Activated CD8-positive, alpha-beta T cell treated with anti-CD3 and anti-CD28 coated beads for 36 hours (primary cell): Measurements from ENCODE around the gene CDC6. TPM values are rescaled to one million over a fixed set of nuclear protein-coding genes. Genes with fewer than 3 reads are reported as not detected.
A peak's percentile ranks its signal among the peaks of the same experiment; 100 is the strongest.

ENCODE experiments used
- ATAC-seq: fragments of 200-7000 bp; cut with Tn5 transposase; one replicate; pipeline ENCODE4 v1.10.0; 2021; ENCODE audit warnings: mild to moderate bottlenecking, moderate library complexity
- CTCF ChIA-PET: fragments of 350-600 bp; sonication (Branson Sonifier 250); formaldehyde crosslinking; loops from one replicate; lab custom pipeline; 2021; ENCODE audit warnings: antibody characterized with exemption; lab: Charles Lee
- POLR2A ChIA-PET: fragments of 350-600 bp; sonication (Branson Sonifier 250); formaldehyde crosslinking; loops from one replicate; lab custom pipeline; 2021; ENCODE audit warnings: antibody characterized with exemption; lab: Charles Lee
- DNase-seq: peaks from one replicate; pipeline ENCODE4 v3.0.0-alpha.2; 2020
- H3K27ac Mint-ChIP-seq: one replicate; pipeline ENCODE4 v1.8.0; 2021; ENCODE audit warnings: mild to moderate bottlenecking, mixed read lengths
- H3K27me3 Mint-ChIP-seq: one replicate; pipeline ENCODE4 v1.8.0; 2021; ENCODE audit warnings: mixed read lengths
- H3K36me3 Mint-ChIP-seq: one replicate; pipeline ENCODE4 v1.8.0; 2021; ENCODE audit warnings: low read depth, mixed read lengths
- H3K4me1 Mint-ChIP-seq: one replicate; pipeline ENCODE4 v1.8.0; 2021; ENCODE audit warnings: low read depth, mixed read lengths
- H3K4me3 Mint-ChIP-seq: one replicate; pipeline ENCODE4 v1.8.0; 2021; ENCODE audit warnings: mild to moderate bottlenecking, moderate library complexity, mixed read lengths
- H3K9me3 Mint-ChIP-seq: one replicate; pipeline ENCODE4 v1.8.0; 2021; ENCODE audit warnings: mixed read lengths
- CTCF ChIP-seq: fragments of 200-600 bp; IDR thresholded peaks from one replicate; pipeline ENCODE4 v1.8.0; 2022; ENCODE audit warnings: antibody characterized with exemption, mild to moderate bottlenecking
- intact Hi-C: fragments of 100-400 bp; cut with micrococcal nuclease; formaldehyde crosslinking; loops from one replicate; pipeline ENCODE4 v1.10.0; 2022
- total RNA-seq, 2 experiments: library from RNA; stranded (reverse); gene quantifications; one replicate each; pipeline ENCODE4 v1.2.3, GENCODE V29; 2021

CDC6 gene
- total RNA-seq, 2 experiments from 2014 or later, result 110 to 118 TPM

GRCh38 chr17:40291281-40291664 is 3.6 kb downstream of the CDC6 start:
- intact Hi-C loops, result loop anchor here (5.0 kb wide), 2 partner anchors 74 to 89 kb away; partner anchors contain the start of gene WIPF2
- Mint-ChIP-seq H3K9me3 (no peaks in the 10 kb centered on the region), H3K4me3 (no peak overlapping the region), H3K27me3 (no peaks in the 10 kb centered on the region), H3K4me1 (peaks cover 48% of the 10 kb centered on the region), H3K27ac (peak overlapping the region; percentile 59), H3K36me3 (peaks cover 58% of the 10 kb centered on the region)
- CTCF ChIA-PET, result interaction anchor here (0.9 to 42.0 kb wide), 12 partner anchors 8 to 178 kb away, joined by 3 to 780 read pairs (median 6); partner anchors contain the start of gene WIPF2
- ATAC-seq, result no peak
- no peak for TF ChIP-seq CTCF
- no peak for DNase-seq
- POLR2A ChIA-PET, result interaction anchor here (0.9 to 11.7 kb wide), 7 partner anchors 9 to 265 kb away, joined by 3 to 184 read pairs (median 4); partner anchors contain the start of gene RARA

- Mint-ChIP-seq H3K36me3 (peaks cover 66% of the 10 kb centered on the region), H3K4me3 (no peak overlapping the region), H3K4me1 (peaks cover 35% of the 10 kb centered on the region), H3K27ac (no peak overlapping the region), H3K27me3 (no peaks in the 10 kb centered on the region), H3K9me3 (no peaks in the 10 kb centered on the region)
- no peak for TF ChIP-seq CTCF
- no peak for ATAC-seq
- ChIA-PET CTCF (interaction anchor here (1.0 to 42.0 kb wide), 7 partner anchors 10 to 267 kb away, joined by 3 to 780 read pairs (median 10); no protein-coding TSS in a partner anchor), POLR2A (interaction anchor here (0.5 to 11.7 kb wide), 3 partner anchors 12 to 164 kb away, joined by 3 to 184 read pairs (median 4); partner anchors contain the start of genes RARA and WIPF2)
- DNase-seq, result no peak
- intact Hi-C loops, result loop anchor here (5.0 kb wide), 2 partner anchors 76 to 91 kb away; partner anchors contain the start of gene WIPF2
Measured at GRCh38 chr17:40293363-40293762, 5.7 kb downstream of the CDC6 start.

- Mint-ChIP-seq H3K27ac (peak overlapping the region; percentile 3), H3K4me1 (peaks cover 19% of the 10 kb centered on the region), H3K36me3 (peaks cover 63% of the 10 kb centered on the region), H3K9me3 (no peaks in the 10 kb centered on the region), H3K27me3 (no peaks in the 10 kb centered on the region), H3K4me3 (no peak overlapping the region)
- ChIA-PET CTCF (interaction anchor here (0.6 to 42.0 kb wide), 6 partner anchors 8 to 103 kb away, joined by 3 to 780 read pairs (median 7); partner anchors contain the start of gene CDC6), POLR2A (interaction anchor here (0.6 to 11.7 kb wide), 5 partner anchors 9 to 136 kb away, joined by 3 to 184 read pairs (median 3); partner anchors contain the start of gene RARA)
- ATAC-seq (peak; percentile 58), DNase-seq (no peak)
- TF ChIP-seq CTCF, result no peak
- intact Hi-C loops, result no loop called here
Measured at GRCh38 chr17:40295488-40296436, 8.1 kb downstream of the CDC6 start.

- Mint-ChIP-seq H3K4me3 (no peak overlapping the region), H3K27ac (no peak overlapping the region), H3K36me3 (peaks cover 64% of the 10 kb centered on the region), H3K9me3 (no peaks in the 10 kb centered on the region), H3K27me3 (no peaks in the 10 kb centered on the region), H3K4me1 (peaks cover 20% of the 10 kb centered on the region)
- CTCF ChIA-PET, result interaction anchor here (1.4 to 42.0 kb wide), 3 partner anchors 10 to 96 kb away, joined by 4 to 780 read pairs (median 9); no protein-coding TSS in a partner anchor
- DNase-seq (no peak), ATAC-seq (no peak)
- intact Hi-C loops, result no loop called here
- POLR2A ChIA-PET, result interaction anchor here (1.2 to 11.7 kb wide), 5 partner anchors 8 to 95 kb away, joined by 3 to 184 read pairs (median 4); partner anchors contain the start of genes CDC6 and RARA
- TF ChIP-seq CTCF, result no peak
Measured at GRCh38 chr17:40297511-40297910, 9.8 kb downstream of the CDC6 start.
